GM19324 (cell line): Measurements from ENCODE around the gene FAM229A.
A peak's percentile ranks its signal among the peaks of the same experiment; 100 is the strongest.
"Not testable (repeated sequence)": the region's sequence is repeated elsewhere in the genome, so short reads cannot be mapped to it uniquely, and the experiment has no call there.

Experiments
- ATAC-seq: cut with Tn5 transposase; IDR thresholded peaks from one replicate; pipeline ENCODE4 v1.9.1; 2021; ENCODE audit warnings: mild to moderate bottlenecking, moderate library complexity; ENCODE audit not compliant: unreplicated experiment, low FRiP score

The FAM229A gene

GRCh38 chr1:32377541-32378220 lies 15.4 kb upstream of the FAM229A start:
- no peak for ATAC-seq

GRCh38 chr1:32376199-32376598 lies 13.9 kb upstream of the FAM229A start:
- no peak for ATAC-seq

- ATAC-seq = no peak
Measured at GRCh38 chr1:32373996-32374592, 11.8 kb upstream of the FAM229A start.

GRCh38 chr1:32372149-32372756 lies 10.0 kb upstream of the FAM229A start:
- ATAC-seq = no peak

GRCh38 chr1:32367912-32368635 lies 5.8 kb upstream of the FAM229A start:
- ATAC-seq = no peak

- ATAC-seq = no peak
Measured at GRCh38 chr1:32365445-32365844, 3.2 kb upstream of the FAM229A start.

- ATAC-seq = no peak
Measured at GRCh38 chr1:32364836-32365235, 2.6 kb upstream of the FAM229A start.

GRCh38 chr1:32363713-32364112 lies 1.4 kb upstream of the FAM229A start:
- no peak for ATAC-seq

GRCh38 chr1:32361674-32362473 lies 411 bp downstream of the FAM229A start:
- no peak for ATAC-seq

- ATAC-seq = no peak
Measured at GRCh38 chr1:32361308-32361673, 994 bp downstream of the FAM229A start.

- no peak for ATAC-seq
Measured at GRCh38 chr1:32358435-32358834, 3.9 kb downstream of the FAM229A start.

GRCh38 chr1:32357614-32358013 lies 4.7 kb downstream of the FAM229A start:
- ATAC-seq = no peak

GRCh38 chr1:32356478-32356877 lies 5.8 kb downstream of the FAM229A start:
- ATAC-seq = no peak

- not testable (repeated sequence) for ATAC-seq
Measured at GRCh38 chr1:32355778-32356177, 6.5 kb downstream of the FAM229A start.

- ATAC-seq = no peak
Measured at GRCh38 chr1:32353886-32354570, 8.3 kb downstream of the FAM229A start.

GRCh38 chr1:32353431-32353830 lies 8.9 kb downstream of the FAM229A start:
- no peak for ATAC-seq

- no peak for ATAC-seq
Measured at GRCh38 chr1:32352831-32353383, 9.4 kb downstream of the FAM229A start.

- no peak for ATAC-seq
Measured at GRCh38 chr1:32352239-32352745, 10.0 kb downstream of the FAM229A start.

- ATAC-seq = peak; percentile 91
Measured at GRCh38 chr1:32351399-32352238, 10.7 kb downstream of the FAM229A start.
